CD4-positive, alpha-beta T cell (primary cell): ENCODE data around the gene PRSS12. TPM values are rescaled to one million over a fixed set of nuclear protein-coding genes. Genes with fewer than 3 reads are reported as not detected.
A peak's percentile ranks its signal among the peaks of the same experiment; 100 is the strongest.

ENCODE experiments used
- ATAC-seq: fragments of 200-7000 bp; cut with Tn5 transposase; one replicate; pipeline ENCODE4 v1.10.0; 2022; ENCODE audit warnings: mild to moderate bottlenecking; ENCODE audit not compliant: poor library complexity
- CTCF ChIA-PET: fragments of 350-600 bp; sonication (Branson Sonifier 250); formaldehyde crosslinking; loops from one replicate; lab custom pipeline; 2021; ENCODE audit warnings: antibody characterized with exemption, inconsistent platforms; lab: Charles Lee
- POLR2A ChIA-PET: fragments of 350-600 bp; sonication (Branson Sonifier 250); formaldehyde crosslinking; loops from one replicate; lab custom pipeline; 2021; ENCODE audit warnings: antibody characterized with exemption, inconsistent platforms; lab: Charles Lee
- DNase-seq, 14 experiments: peaks; one replicate each; pipeline ENCODE4 v3.0.0-alpha.2; 2013 to 2020; ENCODE audit warnings: mixed read lengths in 2 of 14
- H3K27ac ChIP-seq, 2 donors: one replicate each; pipeline versions ENCODE4 v1.5.1 to v1.7.0; 2013; ENCODE audit warnings: low read length in 2 of 2, low read depth in 1 of 2, mild to moderate bottlenecking in 1 of 2
- H3K27me3 ChIP-seq, 2 experiments: 1 replicate in 1 of 2; 2 replicates in 1 of 2; pipeline versions ENCODE4 v1.6.1 to v1.7.0; 2013; ENCODE audit warnings: low read length in 2 of 2, control low read depth in 1 of 2, mild to moderate bottlenecking in 1 of 2, moderate library complexity in 1 of 2; ENCODE audit not compliant: insufficient read depth in 2 of 2, control insufficient read depth in 1 of 2
- H3K36me3 ChIP-seq: one replicate; pipeline ENCODE4 v1.6.1; 2013; ENCODE audit warnings: low read length, control low read depth; ENCODE audit not compliant: insufficient read depth
- H3K4me1 ChIP-seq: one replicate; pipeline ENCODE4 v1.6.1; 2013; ENCODE audit warnings: low read length, control low read depth; ENCODE audit not compliant: insufficient read depth
- H3K4me3 ChIP-seq: one replicate; pipeline ENCODE4 v1.5.1; 2013; ENCODE audit warnings: mild to moderate bottlenecking, low read length, moderate library complexity
- H3K9me3 ChIP-seq, 2 experiments: 1 replicate in 1 of 2; 2 replicates in 1 of 2; pipeline versions ENCODE4 v1.6.1 to v1.7.0; 2013; ENCODE audit warnings: low read length in 2 of 2, mild to moderate bottlenecking in 2 of 2, control low read depth in 1 of 2, moderate library complexity in 1 of 2; ENCODE audit not compliant: control insufficient read depth in 1 of 2, insufficient read depth in 1 of 2
- H3K27ac Mint-ChIP-seq: one replicate; pipeline ENCODE4 v1.8.0; 2020; ENCODE audit warnings: mixed read lengths
- H3K27me3 Mint-ChIP-seq: one replicate; pipeline ENCODE4 v1.8.0; 2021; ENCODE audit warnings: mixed read lengths
- H3K36me3 Mint-ChIP-seq: one replicate; pipeline ENCODE4 v1.8.0; 2021; ENCODE audit warnings: low read depth, mixed read lengths
- H3K4me1 Mint-ChIP-seq: one replicate; pipeline ENCODE4 v1.8.0; 2021; ENCODE audit warnings: low read depth, mixed read lengths
- H3K4me3 Mint-ChIP-seq: one replicate; pipeline ENCODE4 v1.8.0; 2020; ENCODE audit warnings: mild to moderate bottlenecking, mixed read lengths
- H3K9me3 Mint-ChIP-seq: one replicate; pipeline ENCODE4 v1.8.0; 2020; ENCODE audit warnings: mixed read lengths
- CTCF ChIP-seq: fragments of 200-600 bp; IDR thresholded peaks from one replicate; pipeline ENCODE4 v1.8.0; 2022; ENCODE audit warnings: antibody characterized with exemption, mild to moderate bottlenecking
- intact Hi-C, 2 experiments: fragments of 100-400 bp; cut with DNase I in 1 of 2; cut with micrococcal nuclease in 1 of 2; formaldehyde crosslinking; loops; one replicate each; pipeline versions ENCODE4 v1.15.1 to v1.9.0; 2023 to 2025; cut with DNase I, micrococcal nuclease
- total RNA-seq, 174 experiments: library from RNA in 2 of 174; stranded (reverse) in 2 of 174; gene quantifications; one replicate each; pipeline ENCODE4 v1.2.3 and lab custom pipeline; 2021 to 2026

The PRSS12 gene
- total RNA-seq, 2 experiments from 2014 or later, result not detected

GRCh38 chr4:118356111-118356510 is 3.3 kb upstream of the PRSS12 start:
- H3K4me3 ChIP-seq, result no peak overlapping the region
- DNase-seq, result no peak
- H3K27ac ChIP-seq, result no peak overlapping the region
- peaks cover 0 to 4% of the 10 kb centered on the region in 2 experiments for H3K9me3 ChIP-seq
- Mint-ChIP-seq H3K27ac (no peak overlapping the region), H3K36me3 (no peaks in the 10 kb centered on the region), H3K4me1 (peaks cover 16% of the 10 kb centered on the region), H3K4me3 (no peak overlapping the region), H3K9me3 (no peaks in the 10 kb centered on the region), H3K27me3 (peaks cover 86% of the 10 kb centered on the region)
- H3K36me3 ChIP-seq, result no peaks in the 10 kb centered on the region
- ChIA-PET POLR2A (no interaction called here), CTCF (no interaction called here)
- H3K27me3 ChIP-seq, result peaks cover 40 to 70% of the 10 kb centered on the region in 2 experiments
- TF ChIP-seq CTCF, result no peak
- intact Hi-C loops, result no loop called here
- H3K4me1 ChIP-seq, result peaks cover 18% of the 10 kb centered on the region
- no peak for ATAC-seq

- peaks cover 18% of the 10 kb centered on the region for H3K4me1 ChIP-seq
- no peak for ATAC-seq
- no peaks in the 10 kb centered on the region for H3K9me3 Mint-ChIP-seq
- no peak for TF ChIP-seq CTCF
- no peaks in the 10 kb centered on the region for H3K36me3 Mint-ChIP-seq
- intact Hi-C loops, result no loop called here
- ChIA-PET POLR2A (no interaction called here), CTCF (no interaction called here)
- H3K4me3 ChIP-seq, result no peak overlapping the region
- no peak overlapping the region for H3K27ac ChIP-seq
- H3K27me3 ChIP-seq, result peaks cover 40 to 80% of the 10 kb centered on the region in 2 experiments
- peaks cover 16% of the 10 kb centered on the region for H3K4me1 Mint-ChIP-seq
- no peak overlapping the region for H3K27ac Mint-ChIP-seq
- H3K36me3 ChIP-seq, result no peaks in the 10 kb centered on the region
- H3K4me3 Mint-ChIP-seq, result no peak overlapping the region
- H3K9me3 ChIP-seq, result peaks cover 0 to 4% of the 10 kb centered on the region in 2 experiments
- H3K27me3 Mint-ChIP-seq, result peaks cover 90% of the 10 kb centered on the region
- DNase-seq, result no peak
Observed at GRCh38 chr4:118354913-118355312, 2.1 kb upstream of the PRSS12 start.

- Mint-ChIP-seq H3K4me1 (peaks cover 16% of the 10 kb centered on the region), H3K9me3 (no peaks in the 10 kb centered on the region), H3K27ac (no peak overlapping the region), H3K4me3 (peak overlapping the region; percentile 83), H3K27me3 (peaks cover 88% of the 10 kb centered on the region), H3K36me3 (no peaks in the 10 kb centered on the region)
- ChIA-PET POLR2A (interaction anchor here (1.1 kb wide), 1 partner anchor 74 kb away, joined by 5 read pairs; no protein-coding TSS in a partner anchor), CTCF (no interaction called here)
- Histone ChIP-seq H3K36me3 (no peaks in the 10 kb centered on the region), H3K4me3 (no peak overlapping the region), H3K4me1 (peaks cover 18% of the 10 kb centered on the region), H3K27me3 (peaks cover 40 to 83% of the 10 kb centered on the region in 2 experiments), H3K9me3 (peaks cover 0 to 4% of the 10 kb centered on the region in 2 experiments), H3K27ac (no peak overlapping the region)
- DNase-seq, result no peak
- ATAC-seq, result no peak
- intact Hi-C loops, result loop anchor here (2.0 kb wide), 1 partner anchor 73 kb away; no protein-coding TSS in a partner anchor
- no peak for TF ChIP-seq CTCF
Observed at GRCh38 chr4:118353534-118354030, 779 bp upstream of the PRSS12 start.
